ENCODE measurements around the gene MEX3A. TPM values are rescaled to one million over a fixed set of nuclear protein-coding genes. Genes with fewer than 3 reads are reported as not detected.
"Not testable (repeated sequence)": the region's sequence is repeated elsewhere in the genome, so short reads cannot be mapped to it uniquely, and the experiment has no call there.

MEX3A gene
- total and polyA plus RNA-seq, 2 of the 8 experiments (the other 6 are each of a cell fraction or from before 2014, with no cell fraction given) = 34.1 to 52.4 TPM

- not testable (repeated sequence) for H2AFZ ChIP-seq (ENCODE audit: low read length); H3K9me3 ChIP-seq (ENCODE audit: insufficient read depth in 2 of 2, low read depth in 1 of 2, low read length in 1 of 2); H2BK15ac ChIP-seq (ENCODE audit: low read length); FAIRE-seq; H4K91ac ChIP-seq (replicated peaks; ENCODE audit: insufficient read length, low read length); DNase-seq (ENCODE audit: low read depth in 1 of 2, low spot score in 2 of 2); H3K36me3 ChIP-seq (ENCODE audit: control insufficient read depth in 2 of 4, insufficient read depth in 4 of 4, low read length in 3 of 4); H3K79me2 ChIP-seq (ENCODE audit: control insufficient read depth in 1 of 2, insufficient read depth in 2 of 2, low read length in 2 of 2); H4K8ac ChIP-seq (ENCODE audit: extremely low read depth, insufficient read depth, low read length); H2AK5ac ChIP-seq (ENCODE audit: low read depth, low read length); H2BK120ac ChIP-seq (replicated peaks; ENCODE audit: low read depth, low read length); H3K9ac ChIP-seq (replicated peaks in 1 of 4; ENCODE audit: extremely low read depth in 1 of 4, low read depth in 3 of 4, low read length in 3 of 4); H3K27me3 ChIP-seq (replicated peaks in 1 of 4; ENCODE audit: control insufficient read depth in 3 of 4, extremely low read depth in 1 of 4, insufficient read depth in 3 of 4, low read length in 3 of 4); H3K18ac ChIP-seq (ENCODE audit: extremely low read depth, low read length); H3K56ac ChIP-seq (replicated peaks; ENCODE audit: insufficient read length, low read depth, low read length); H3K23ac ChIP-seq (ENCODE audit: insufficient read length); H2BK20ac ChIP-seq (ENCODE audit: low read length); H2BK5ac ChIP-seq (ENCODE audit: low read depth, low read length); H4K5ac ChIP-seq (ENCODE audit: insufficient read length, low read depth, low read length); H3K14ac ChIP-seq (ENCODE audit: insufficient read length); H2BK12ac ChIP-seq (ENCODE audit: low read depth, low read length); H3K27ac ChIP-seq (ENCODE audit: low read depth, low read length); H3K79me1 ChIP-seq (ENCODE audit: low read depth, low read length); H3K4ac ChIP-seq (replicated peaks; ENCODE audit: insufficient read length, low read depth, low read length); H3K4me2 ChIP-seq (ENCODE audit: insufficient read depth in 1 of 2, low read depth in 2 of 2, low read length in 2 of 2); H3K4me3 ChIP-seq (ENCODE audit: extremely low read depth in 1 of 4, insufficient read depth in 2 of 4, low read depth in 3 of 4, low read length in 4 of 4)
- Histone ChIP-seq H3K23me2 (ENCODE audit: low read depth, low read length) (peaks cover 13% of the 10 kb centered on the region), H4K20me1 (replicated peaks in 1 of 2; ENCODE audit: control insufficient read depth in 1 of 2, insufficient read depth in 2 of 2, low read length in 2 of 2) (peaks cover 10 to 14% of the 10 kb centered on the region in 2 experiments), H3K4me1 (replicated peaks in 1 of 4; ENCODE audit: control insufficient read depth in 3 of 4, insufficient read depth in 4 of 4, low read length in 3 of 4) (peaks cover 0 to 19% (median 16%) of the 10 kb centered on the region in 4 experiments; a peak in 6 of 7 replicates)
- WGBS, 2 experiments (ENCODE audit: extremely low coverage in 1 of 2, insufficient coverage in 1 of 2, insufficient read length in 1 of 2, insufficient replicate concordance in 2 of 2, low coverage in 1 of 2, low lambda C conversion rate in 2 of 2, missing lambda C conversion rate in 1 of 2) = 88% methylated on average over 5 of the region's 5 CpGs; no CpG with 5 or more reads in 1 of the 2 experiments
- CTCF ChIA-PET (ENCODE audit: partially characterized antibody) = interaction anchor here (1.1 to 42.4 kb wide), 3 partner anchors 10 to 50 kb away, joined by 3 to 1994 read pairs (median 261); partner anchors contain the start of gene MEX3A
- POLR2A ChIA-PET (ENCODE audit: partially characterized antibody) = interaction anchor here (0.6 to 28.0 kb wide), 5 partner anchors 11 to 1489 kb away, joined by 3 to 763 read pairs (median 5); partner anchors contain the start of gene MEX3A
Observed at GRCh38 chr1:156116731-156117130, 34.5 kb upstream of the MEX3A start.

Data from H1 (cell line).